H7 (cell line): Measurements from ENCODE around the gene TRIM13. TPM values are rescaled to one million over a fixed set of nuclear protein-coding genes. Genes with fewer than 3 reads are reported as not detected.
"Not testable (repeated sequence)": the region's sequence is repeated elsewhere in the genome, so short reads cannot be mapped to it uniquely, and the experiment has no call there.

Experiments
- DNase-seq: peaks from one replicate; pipeline ENCODE4 v3.0.0; 2012
- H3K27me3 ChIP-seq: 2 replicates; pipeline ENCODE4 v1.6.0; 2011; ENCODE audit warnings: mild to moderate bottlenecking, low read length; ENCODE audit not compliant: control insufficient read depth, insufficient read depth
- H3K36me3 ChIP-seq: replicated peaks from 2 replicates; pipeline ENCODE4 v1.5.1; 2011; ENCODE audit warnings: low read length; ENCODE audit not compliant: control insufficient read depth, insufficient read depth
- H3K4me3 ChIP-seq: 2 replicates; pipeline ENCODE4 v1.5.1; 2011; ENCODE audit warnings: low read depth, mild to moderate bottlenecking, control low read depth, low read length, moderate library complexity; ENCODE audit not compliant: insufficient read depth
- total RNA-seq: library from RNA; depleted of rRNA; stranded (reverse); fragments of >200 nt; shearing (Covaris generic); gene quantifications from 2 replicates; pipeline ENCODE4 v1.2.3, GENCODE V29; 2014; rRNA removed

Gene TRIM13, protein sequence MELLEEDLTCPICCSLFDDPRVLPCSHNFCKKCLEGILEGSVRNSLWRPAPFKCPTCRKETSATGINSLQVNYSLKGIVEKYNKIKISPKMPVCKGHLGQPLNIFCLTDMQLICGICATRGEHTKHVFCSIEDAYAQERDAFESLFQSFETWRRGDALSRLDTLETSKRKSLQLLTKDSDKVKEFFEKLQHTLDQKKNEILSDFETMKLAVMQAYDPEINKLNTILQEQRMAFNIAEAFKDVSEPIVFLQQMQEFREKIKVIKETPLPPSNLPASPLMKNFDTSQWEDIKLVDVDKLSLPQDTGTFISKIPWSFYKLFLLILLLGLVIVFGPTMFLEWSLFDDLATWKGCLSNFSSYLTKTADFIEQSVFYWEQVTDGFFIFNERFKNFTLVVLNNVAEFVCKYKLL
- 22.7 and 29.4 TPM in 2 replicates for total RNA-seq

DNA sequence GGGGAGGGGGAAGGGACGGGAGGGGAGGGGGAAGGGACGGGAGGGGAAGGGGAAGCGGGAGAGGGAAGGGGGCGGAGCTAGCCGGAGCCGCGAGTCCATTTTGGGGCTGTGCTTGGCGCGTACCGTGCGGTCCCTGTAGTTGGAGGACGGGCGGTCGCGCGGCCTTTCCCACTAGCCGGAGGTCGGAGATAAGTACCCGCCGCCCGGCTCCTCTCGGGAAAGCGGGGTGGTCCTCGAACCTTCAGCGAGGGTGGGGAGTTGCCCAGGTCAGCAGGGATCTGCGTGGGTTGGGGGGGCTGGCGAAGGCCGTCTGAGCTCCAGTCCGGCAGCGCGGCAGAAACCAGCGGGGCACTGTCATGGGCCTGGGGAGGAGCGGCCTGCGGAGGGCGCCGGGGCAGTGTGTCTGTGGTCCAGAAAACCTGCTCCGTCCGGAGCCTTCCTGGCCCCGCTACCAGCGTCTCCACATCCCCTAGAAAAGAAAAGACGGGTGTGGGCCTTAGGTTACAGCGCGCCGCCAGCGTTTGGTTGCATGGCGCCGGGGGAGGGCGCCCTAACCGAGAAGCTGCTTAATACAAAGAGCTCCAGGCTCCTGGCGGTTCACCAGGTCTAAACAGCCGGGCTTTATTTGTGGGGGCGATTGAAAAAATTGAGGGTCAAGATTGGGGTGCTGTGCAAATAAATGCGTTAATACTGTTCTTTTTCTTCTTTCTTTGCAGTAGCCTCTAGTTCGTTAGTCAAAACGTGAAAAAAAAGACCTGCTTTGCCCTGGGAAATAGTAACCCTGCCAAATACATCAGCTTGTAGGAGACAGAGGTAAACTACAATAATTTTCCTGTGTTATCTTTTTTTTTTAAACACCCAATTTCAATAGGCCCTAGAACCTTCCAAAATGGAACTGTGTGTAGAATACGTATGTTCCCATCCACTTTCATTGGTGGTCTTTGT, at the start of gene TRIM13:
Gene TRIM13 (plus strand): TSS at position 92 of the 945 bp plus-strand sequence. CDS start 14,899 bp downstream, outside the sequence.
- Histone ChIP-seq H3K27me3 (peaks cover 3% of the 10 kb centered on the region; the same call in 1 of the 2 replicates), H3K4me3 (peak within 1 kb of the TSS; percentile 89)
- peak; percentile 78 for DNase-seq

DNA sequence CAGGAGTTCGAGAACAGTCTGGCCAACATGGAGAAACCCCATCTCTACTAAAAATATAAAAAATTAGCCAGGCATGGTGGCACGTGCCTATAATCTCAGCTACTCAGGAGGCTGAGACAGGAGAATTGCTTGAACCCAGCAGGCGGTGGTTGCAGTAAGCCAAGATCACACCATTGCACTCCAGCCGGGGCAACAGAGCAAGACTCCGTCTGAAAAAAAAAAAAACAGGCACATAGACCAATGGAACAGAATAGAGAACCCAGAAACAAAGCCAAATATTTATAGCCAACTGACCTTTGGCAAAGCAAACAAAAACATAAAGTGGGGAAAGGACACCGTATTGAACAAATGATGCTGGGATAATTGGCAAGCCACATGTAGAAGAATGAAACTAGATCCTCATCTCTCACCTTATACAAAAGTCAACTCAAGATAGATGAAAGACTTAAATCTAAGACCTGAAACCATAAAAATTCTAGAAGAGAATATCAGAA, 48.0 kb upstream of the TRIM13 start:
- not testable (repeated sequence) for H3K36me3 ChIP-seq, H3K27me3 ChIP-seq, H3K4me3 ChIP-seq

More for the DNA sequence above, at the start of gene TRIM13:
- no peaks in the 10 kb centered on the region; the same call in 1 of the 2 replicates for H3K36me3 ChIP-seq

GRCh38 chr13:49951754-49952535, 44.9 kb upstream of the TRIM13 start:
- Histone ChIP-seq H3K4me3 (no peak overlapping the region), H3K27me3 (no peaks in the 10 kb centered on the region), H3K36me3 (no peaks in the 10 kb centered on the region)
- no peak for DNase-seq

More for the DNA sequence above, 48.0 kb upstream of the TRIM13 start:
- DNase-seq: not testable (repeated sequence)

- H3K36me3 ChIP-seq: no peaks in the 10 kb centered on the region
- H3K4me3 ChIP-seq: no peak overlapping the region
- no peaks in the 10 kb centered on the region for H3K27me3 ChIP-seq
- no peak for DNase-seq
These were observed 43.3 kb upstream of the TRIM13 start for GRCh38 chr13:49953560-49953959.

DNA sequence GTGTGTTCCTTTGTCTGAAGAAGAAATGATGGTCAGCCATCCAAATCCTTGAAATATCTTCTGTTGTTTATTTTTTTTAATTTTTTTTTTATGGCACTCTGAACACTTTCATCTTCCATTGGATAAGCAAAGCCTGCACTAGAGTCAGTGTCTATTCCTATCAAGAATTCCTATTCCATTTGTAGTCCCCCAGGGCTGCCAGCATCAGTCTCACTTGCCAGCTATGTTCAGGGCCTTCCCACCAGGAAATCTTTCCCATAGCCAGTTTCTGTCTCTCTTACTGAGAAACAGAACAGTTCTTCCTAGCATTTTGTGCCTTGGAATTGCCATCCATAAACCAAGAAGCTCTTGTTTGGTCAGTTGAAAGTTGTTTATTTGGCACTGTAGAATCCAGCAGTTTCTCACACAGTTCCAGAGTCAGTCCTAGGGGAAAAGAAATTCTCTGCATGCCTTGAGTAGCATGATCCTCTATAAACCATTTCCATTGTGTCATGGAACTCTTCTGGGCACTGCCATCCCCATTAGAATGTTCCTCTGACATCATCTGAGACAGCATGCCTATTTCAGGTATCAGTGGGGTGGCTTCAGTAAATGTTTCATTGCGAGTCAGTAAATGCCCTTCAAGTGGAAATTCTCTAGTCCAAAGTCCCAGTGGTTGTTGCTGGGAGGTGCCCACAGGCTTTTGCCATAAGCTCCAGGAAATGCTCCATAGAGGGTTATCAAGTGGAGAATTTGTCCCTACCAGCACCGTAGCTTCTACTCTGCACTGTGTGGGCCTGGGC, 42.0 kb upstream of the TRIM13 start:
- H3K27me3 ChIP-seq: no peaks in the 10 kb centered on the region
- no peaks in the 10 kb centered on the region for H3K36me3 ChIP-seq
- no peak for DNase-seq
- no peak overlapping the region for H3K4me3 ChIP-seq

GRCh38 chr13:49956131-49956530, 40.7 kb upstream of the TRIM13 start:
- Histone ChIP-seq H3K36me3 (no peaks in the 10 kb centered on the region), H3K4me3 (no peak overlapping the region), H3K27me3 (no peaks in the 10 kb centered on the region)
- DNase-seq: no peak

DNA sequence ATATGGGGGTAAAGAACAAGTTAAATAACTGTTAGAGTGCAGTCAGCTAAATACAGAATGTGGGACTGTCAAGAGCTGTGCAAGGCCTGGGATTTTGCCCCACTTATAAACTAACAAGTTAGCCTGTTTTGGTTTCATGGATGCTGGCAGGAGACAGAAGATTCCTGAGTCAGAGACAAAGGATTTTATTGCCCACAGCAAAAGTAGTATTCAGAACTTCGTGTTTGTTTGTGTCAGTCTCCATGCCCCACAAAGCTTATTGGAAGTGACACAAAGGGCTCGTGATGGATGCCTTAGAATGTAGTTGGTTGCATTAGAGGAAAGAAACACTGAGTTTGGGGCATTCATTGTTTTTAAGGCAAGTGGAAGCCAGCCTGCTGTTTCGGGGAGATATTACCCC, 38.5 kb upstream of the TRIM13 start:
- DNase-seq: no peak
- Histone ChIP-seq H3K27me3 (no peaks in the 10 kb centered on the region), H3K36me3 (no peaks in the 10 kb centered on the region), H3K4me3 (no peak overlapping the region)

DNA sequence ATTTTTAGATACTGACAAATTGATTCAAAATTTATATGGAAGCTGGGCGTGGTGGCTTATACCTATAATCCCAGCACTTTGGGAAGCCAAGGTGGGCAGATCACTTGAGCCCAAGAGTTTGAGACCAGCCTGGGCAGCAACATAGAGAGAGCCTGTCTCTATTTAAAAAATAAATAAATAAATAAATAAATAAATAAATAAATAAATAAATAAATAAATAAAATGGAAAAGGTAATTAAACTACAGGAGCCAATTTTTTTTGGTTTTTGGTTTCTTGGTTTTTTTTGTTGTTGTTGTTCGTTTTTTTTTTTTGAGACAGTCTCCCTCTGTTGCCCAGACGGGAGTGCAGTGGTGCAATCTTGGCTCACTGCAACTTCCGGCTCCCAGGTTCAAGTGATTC, 29.4 kb upstream of the TRIM13 start:
- H3K36me3 ChIP-seq: no peaks in the 10 kb centered on the region
- H3K27me3 ChIP-seq: no peaks in the 10 kb centered on the region
- no peak for DNase-seq
- H3K4me3 ChIP-seq: no peak overlapping the region

DNA sequence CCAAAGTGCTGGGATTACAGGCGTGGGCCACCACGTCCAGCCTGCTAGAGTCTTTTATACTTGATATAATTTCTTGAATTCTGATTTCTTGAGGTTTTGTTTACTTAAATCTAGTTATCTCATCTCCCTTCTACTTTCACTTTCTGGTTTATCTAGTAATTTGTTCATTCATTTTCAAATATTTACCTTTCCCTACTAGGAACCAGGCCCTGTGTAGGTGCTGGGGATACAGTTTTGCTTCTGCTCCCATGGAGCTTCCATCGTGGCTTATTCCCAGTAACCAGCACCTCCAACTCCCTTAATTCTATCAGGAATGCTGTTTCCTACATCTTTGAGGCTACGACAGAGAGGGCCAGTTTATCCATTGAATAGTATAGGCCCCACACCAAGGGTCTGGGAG, 24.1 kb upstream of the TRIM13 start:
- no peaks in the 10 kb centered on the region for H3K36me3 ChIP-seq
- H3K27me3 ChIP-seq: no peaks in the 10 kb centered on the region
- no peak overlapping the region for H3K4me3 ChIP-seq
- DNase-seq: no peak

DNA sequence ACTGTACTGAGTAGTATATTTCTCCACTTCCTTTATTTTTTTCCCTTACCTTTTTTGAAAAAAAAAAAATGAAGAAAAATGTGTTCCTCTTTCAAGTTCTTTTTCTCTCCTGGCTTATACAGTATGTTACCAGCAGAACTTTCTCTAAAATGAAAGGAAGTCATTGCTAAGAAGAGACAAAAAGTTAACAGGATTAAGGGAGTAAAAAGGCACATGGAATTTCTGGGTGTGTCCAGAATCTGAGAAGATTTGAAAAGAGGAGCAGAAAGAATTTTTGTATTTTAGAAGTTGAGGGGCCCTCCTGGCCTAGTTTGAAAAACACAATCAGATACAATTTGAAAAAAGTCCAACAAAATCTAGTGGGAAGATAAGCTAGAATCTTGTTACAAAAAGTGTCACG, 21.0 kb upstream of the TRIM13 start:
- no peak for DNase-seq
- no peaks in the 10 kb centered on the region for H3K27me3 ChIP-seq

GRCh38 chr13:49976314-49977258, 20.3 kb upstream of the TRIM13 start:
- no peaks in the 10 kb centered on the region for H3K36me3 ChIP-seq
- H3K4me3 ChIP-seq: no peak overlapping the region
- DNase-seq: peak; percentile 74
- no peaks in the 10 kb centered on the region for H3K27me3 ChIP-seq

More for the DNA sequence above, 21.0 kb upstream of the TRIM13 start:
- H3K4me3 ChIP-seq: no peak overlapping the region
- no peaks in the 10 kb centered on the region for H3K36me3 ChIP-seq

DNA sequence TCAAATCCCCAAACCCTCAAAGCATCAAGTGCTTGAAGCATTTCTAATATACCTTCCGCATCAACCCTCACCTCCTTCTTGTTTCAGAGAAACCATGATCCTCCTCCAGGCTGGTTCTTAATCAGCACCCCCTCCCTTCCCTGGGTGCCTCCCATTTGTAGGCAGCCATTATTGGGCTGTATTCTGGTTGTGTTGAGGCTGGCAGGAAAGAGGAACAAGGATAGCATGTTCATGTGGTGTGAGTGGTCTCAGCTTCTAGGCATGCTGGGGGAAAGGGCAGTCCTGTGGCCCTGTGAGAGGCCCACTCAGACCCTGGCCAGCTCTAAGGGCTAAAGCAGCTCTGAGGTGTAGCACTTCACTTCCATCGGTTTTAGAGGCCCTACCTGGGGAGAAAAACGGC, 18.9 kb upstream of the TRIM13 start:
- H3K27me3 ChIP-seq: no peaks in the 10 kb centered on the region
- no peaks in the 10 kb centered on the region for H3K36me3 ChIP-seq
- no peak overlapping the region for H3K4me3 ChIP-seq
- DNase-seq: no peak
